K562 (cell line): Measurements from ENCODE around the gene KLF2. TPM values are rescaled to one million over a fixed set of nuclear protein-coding genes. Genes with fewer than 3 reads are reported as not detected.

Source experiments
- ATAC-seq: fragments of 200-7000 bp; cut with Tn5 transposase; 3 replicates; pipeline ENCODE4 v1.9.1; 2020; ENCODE audit warnings: moderate library complexity
- BruUV-seq: library from RNA; stranded (reverse); fragments of 400-500 nt; replicated peaks from 2 replicates; lab custom pipeline; 2021; lab: Mats Ljungman, UMichigan
- CTCF ChIA-PET: fragments of 300-600 bp; formaldehyde crosslinking; extraction: SDS; loops from one replicate; lab custom pipeline; 2021; ENCODE audit warnings: low intra/inter-chr PET ratio; lab: Yijun Ruan, JAX
- POLR2A ChIA-PET: fragments of 300-600, 350-650 bp; sonication (Branson Sonifier 250); formaldehyde crosslinking; extraction: SDS; loops from one replicate; lab custom pipeline; 2021; ENCODE audit warnings: antibody characterized with exemption, inconsistent platforms; lab: Yijun Ruan, JAX
- DNase-seq, 4 experiments: peaks; one replicate each; pipeline versions ENCODE4 v3.0.0 to v3.0.0-alpha.2; 2011 to 2018; ENCODE audit warnings: low spot score in 3 of 4, mixed read lengths in 3 of 4; ENCODE audit errors: extremely low read depth in 1 of 4
- FAIRE-seq: peaks from 2 replicates; lab custom pipeline; 2011; peaks lifted over from hg19 to GRCh38; lab: Jason Lieb, UNC
- H2AFZ ChIP-seq: 2 replicates; pipeline ENCODE4 v1.6.0; 2011; ENCODE audit warnings: low read depth, low read length, control low read depth, inconsistent platforms
- H3K27ac ChIP-seq: fragments of 200-600 bp; 3 replicates; pipeline ENCODE4 v1.8.0; 2011; ENCODE audit warnings: low read depth, mild to moderate bottlenecking, control low read depth, inconsistent platforms, low read length, moderate library complexity, mixed read lengths; ENCODE audit errors: extremely low read depth
- H3K27me3 ChIP-seq, 2 experiments: fragments of 300-600 bp in 1 of 2; 2 replicates in 1 of 2; 3 replicates in 1 of 2; pipeline versions ENCODE4 v1.6.0 to v1.8.0; 2011; ENCODE audit warnings: inconsistent platforms in 2 of 2, low read length in 2 of 2, mild to moderate bottlenecking in 1 of 2, mixed read lengths in 1 of 2, moderate library complexity in 1 of 2; ENCODE audit not compliant: control insufficient read depth in 2 of 2, insufficient read depth in 2 of 2
- H3K36me3 ChIP-seq: fragments of 300-600 bp; 3 replicates; pipeline ENCODE4 v1.8.0; 2011; ENCODE audit warnings: mild to moderate bottlenecking, low read length, inconsistent platforms; ENCODE audit not compliant: control insufficient read depth, insufficient read depth
- H3K4me1 ChIP-seq, 2 experiments: fragments of 200-600 bp in 1 of 2; replicated peaks in 1 of 2; 2 replicates in 1 of 2; 3 replicates in 1 of 2; pipeline versions ENCODE4 v1.5.1 to v1.8.0; 2011; ENCODE audit warnings: inconsistent platforms in 2 of 2, low read length in 2 of 2, mild to moderate bottlenecking in 1 of 2, mixed read lengths in 1 of 2, moderate library complexity in 1 of 2; ENCODE audit not compliant: control insufficient read depth in 2 of 2, insufficient read depth in 2 of 2
- H3K4me2 ChIP-seq: 2 replicates; pipeline ENCODE4 v1.6.1; 2011; ENCODE audit warnings: low read length, control low read depth, inconsistent platforms, mixed read lengths; ENCODE audit not compliant: insufficient read depth
- H3K4me3 ChIP-seq: fragments of 200-600 bp; sonication (generic), shearing (Covaris generic); 2 replicates; pipeline ENCODE4 v1.5.1; 2016; ENCODE audit warnings: control low read depth, inconsistent platforms
- H3K79me2 ChIP-seq: fragments of 200-600 bp; 3 replicates; pipeline ENCODE4 v1.8.0; 2011; ENCODE audit warnings: low read length, inconsistent platforms; ENCODE audit not compliant: control insufficient read depth, insufficient read depth
- H3K9ac ChIP-seq, 2 experiments: 2 replicates each; pipeline versions ENCODE4 v1.6.0 to v1.6.1; 2011; ENCODE audit warnings: low read depth in 2 of 2, low read length in 2 of 2, control low read depth in 1 of 2, inconsistent platforms in 1 of 2, mild to moderate bottlenecking in 1 of 2, mixed read lengths in 1 of 2; ENCODE audit not compliant: insufficient read depth in 1 of 2
- H3K9me1 ChIP-seq: one replicate; pipeline ENCODE4 v1.6.0; 2011; ENCODE audit warnings: inconsistent platforms, mild to moderate bottlenecking, low read length, moderate library complexity; ENCODE audit not compliant: control insufficient read depth, insufficient read depth
- H3K9me3 ChIP-seq: replicated peaks from 2 replicates; pipeline ENCODE4 v1.5.1; 2011; ENCODE audit warnings: low read depth, low read length, inconsistent platforms; ENCODE audit not compliant: control insufficient read depth, insufficient read depth
- H4K20me1 ChIP-seq: replicated peaks from 2 replicates; pipeline ENCODE4 v1.6.1; 2011; ENCODE audit warnings: low read length, inconsistent platforms, mixed read lengths; ENCODE audit not compliant: control insufficient read depth, insufficient read depth
- COPS2 ChIP-seq: fragments of 450-650 bp; conservative IDR thresholded peaks from 2 replicates; pipeline ENCODE4 v1.6.1; 2016; ENCODE audit warnings: mild to moderate bottlenecking, moderate library complexity
- MAFK ChIP-seq: IDR thresholded peaks from 2 replicates; pipeline ENCODE4 v1.6.1; 2011; ENCODE audit warnings: low read length, improper control_type of control experiment
- NCOA2 ChIP-seq, 2 experiments: fragments of 450-650 bp; IDR thresholded peaks; 2 replicates each; pipeline ENCODE4 v1.6.1; 2018; ENCODE audit warnings: mild to moderate bottlenecking in 2 of 2, moderate library complexity in 1 of 2; ENCODE audit not compliant: partially characterized antibody in 2 of 2
- STAT5B ChIP-seq: fragments of 250-450 bp; sonication (Bioruptor Pico); IDR thresholded peaks from 2 replicates; pipeline ENCODE4 v1.8.0; 2021; ENCODE audit warnings: mild to moderate bottlenecking, inconsistent platforms
- ZNF134 ChIP-seq: fragments of 250-450 bp; sonication (Bioruptor Pico); conservative IDR thresholded peaks from 2 replicates; pipeline ENCODE4 v1.4.0; 2020
- ZNF197 ChIP-seq: fragments of 200-800 bp; sonication (Bioruptor generic); IDR thresholded peaks from 2 replicates; pipeline ENCODE4 v1.6.1; 2016; ENCODE audit warnings: low read depth, missing genetic modification characterization, missing compliant biosample characterization
- WGBS: fragments of 100-300 bp; shearing (Covaris generic); methylation state at CpG from one replicate; pipeline ENCODE4 v1.1.6; 2016; ENCODE audit warnings: low coverage, mixed read lengths; ENCODE audit not compliant: insufficient coverage; ENCODE audit errors: missing lambda C conversion rate; 5-methylcytosine and 5-hydroxymethylcytosine counted together
- in situ Hi-C: fragments of 300-500 bp; cut with MboI; formaldehyde crosslinking; loops from 4 replicates; pipeline ENCODE4 v1.15.0; 2018; ENCODE audit warnings: inconsistent platforms, mixed read lengths
- intact Hi-C: fragments of 100-400 bp; cut with micrococcal nuclease; formaldehyde crosslinking; loops from 2 replicates; pipeline ENCODE4 v1.14.2; 2022
- polyA plus RNA-seq, 8 experiments: library from polyadenylated mRNA; depleted of rRNA in 4 of 8; stranded (reverse) in 5 of 8; unstranded in 3 of 8; fragments of >200 nt; fragmentation: Nextera tagmentation in 2 of 8; fragmentation: Illumina TruSeq in 1 of 8; extraction: Ambion mirVana in 2 of 8; extraction: Trizol in 1 of 8; gene quantifications; 2 replicates each; pipeline versions ENCODE4 v1.2.1 to v1.2.3, GENCODE V29; 2011 to 2014; ENCODE audit warnings: inconsistent platforms in 1 of 8, missing spikeins in 1 of 8
- total RNA-seq, 7 experiments: library from RNA; depleted of rRNA in 6 of 7; stranded (reverse); fragments of >200 nt in 6 of 7; fragmentation: Illumina TruSeq in 2 of 7; extraction: Trizol in 2 of 7; gene quantifications; 2 replicates each; pipeline versions ENCODE4 v1.2.1 to v1.2.3, GENCODE V29; 2011 to 2021; ENCODE audit warnings: low replicate concordance in 1 of 7
- TF ChIP-seq, protein P1 (sequence below): fragments of 450-650 bp; IDR thresholded peaks from 2 replicates; pipeline ENCODE4 v1.6.1; 2016; ENCODE audit warnings: mild to moderate bottlenecking

The KLF2 gene
- total and polyA plus RNA-seq, 9 of the 15 experiments (the other 6 are each of a cell fraction or from before 2014, with no cell fraction given), result 0.07 to 0.71 TPM; not detected in 7

DNA sequence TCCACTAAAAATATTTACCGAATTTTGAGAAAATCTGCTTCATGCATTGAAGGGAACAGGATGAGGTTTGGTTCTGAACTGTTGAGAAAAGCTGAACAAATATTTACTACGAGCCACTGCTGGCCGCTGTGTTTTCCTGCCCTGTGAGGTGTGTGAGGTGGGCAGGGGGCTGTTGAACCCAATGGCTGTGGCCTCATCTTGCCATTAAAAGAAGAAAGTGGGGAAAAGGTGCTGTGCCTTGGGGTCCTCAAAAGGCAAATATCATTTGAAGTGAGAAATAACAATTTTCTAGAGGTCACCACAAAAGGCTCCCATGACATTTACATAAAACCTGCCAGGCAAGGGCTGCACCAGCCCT, 44.7 kb downstream of the KLF2 start:
- H3K9me3 ChIP-seq, result no peaks in the 10 kb centered on the region
- intact Hi-C loops, result no loop called here
- ChIA-PET POLR2A (no interaction called here), CTCF (no interaction called here)
- H3K79me2 ChIP-seq, result no peaks in the 10 kb centered on the region
- no peak overlapping the region for H3K4me3 ChIP-seq
- peaks cover 29 to 42% of the 10 kb centered on the region in 2 experiments for H3K4me1 ChIP-seq
- H3K27ac ChIP-seq, result no peak overlapping the region
- H4K20me1 ChIP-seq, result peaks cover 14% of the 10 kb centered on the region
- no peak overlapping the region for H3K4me2 ChIP-seq
- in situ Hi-C loops, result no loop called here
- no peak overlapping the region for H2AFZ ChIP-seq
- 58% methylated on average over 3 of the region's 3 CpGs for WGBS
- ATAC-seq, result no peak
- TF ChIP-seq ZNF134 (CRISPR knock-in tag) (no peak), NCOA2 (IDR thresholded peaks at IDR 0.05; ENCODE audit: partially characterized antibody in 2 of 2) (no peak), STAT5B (CRISPR knock-in tag) (no peak), COPS2 (no peak), MAFK (no peak), ZNF197 (no peak)
- TF ChIP-seq, protein P1, sequence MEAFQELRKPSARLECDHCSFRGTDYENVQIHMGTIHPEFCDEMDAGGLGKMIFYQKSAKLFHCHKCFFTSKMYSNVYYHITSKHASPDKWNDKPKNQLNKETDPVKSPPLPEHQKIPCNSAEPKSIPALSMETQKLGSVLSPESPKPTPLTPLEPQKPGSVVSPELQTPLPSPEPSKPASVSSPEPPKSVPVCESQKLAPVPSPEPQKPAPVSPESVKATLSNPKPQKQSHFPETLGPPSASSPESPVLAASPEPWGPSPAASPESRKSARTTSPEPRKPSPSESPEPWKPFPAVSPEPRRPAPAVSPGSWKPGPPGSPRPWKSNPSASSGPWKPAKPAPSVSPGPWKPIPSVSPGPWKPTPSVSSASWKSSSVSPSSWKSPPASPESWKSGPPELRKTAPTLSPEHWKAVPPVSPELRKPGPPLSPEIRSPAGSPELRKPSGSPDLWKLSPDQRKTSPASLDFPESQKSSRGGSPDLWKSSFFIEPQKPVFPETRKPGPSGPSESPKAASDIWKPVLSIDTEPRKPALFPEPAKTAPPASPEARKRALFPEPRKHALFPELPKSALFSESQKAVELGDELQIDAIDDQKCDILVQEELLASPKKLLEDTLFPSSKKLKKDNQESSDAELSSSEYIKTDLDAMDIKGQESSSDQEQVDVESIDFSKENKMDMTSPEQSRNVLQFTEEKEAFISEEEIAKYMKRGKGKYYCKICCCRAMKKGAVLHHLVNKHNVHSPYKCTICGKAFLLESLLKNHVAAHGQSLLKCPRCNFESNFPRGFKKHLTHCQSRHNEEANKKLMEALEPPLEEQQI, result no peak
- DNase-seq, result no peak
- H3K27me3 ChIP-seq, result no peaks in the 10 kb centered on the region
- H3K9me1 ChIP-seq, result no peaks in the 10 kb centered on the region
- H3K9ac ChIP-seq, result no peak overlapping the region
- BruUV-seq, result no TSS peak
- peaks cover 13% of the 10 kb centered on the region; the same call in 1 of the 3 replicates for H3K36me3 ChIP-seq
- no peak for FAIRE-seq
